ENCODE data around the gene ZC3H4.

DNA sequence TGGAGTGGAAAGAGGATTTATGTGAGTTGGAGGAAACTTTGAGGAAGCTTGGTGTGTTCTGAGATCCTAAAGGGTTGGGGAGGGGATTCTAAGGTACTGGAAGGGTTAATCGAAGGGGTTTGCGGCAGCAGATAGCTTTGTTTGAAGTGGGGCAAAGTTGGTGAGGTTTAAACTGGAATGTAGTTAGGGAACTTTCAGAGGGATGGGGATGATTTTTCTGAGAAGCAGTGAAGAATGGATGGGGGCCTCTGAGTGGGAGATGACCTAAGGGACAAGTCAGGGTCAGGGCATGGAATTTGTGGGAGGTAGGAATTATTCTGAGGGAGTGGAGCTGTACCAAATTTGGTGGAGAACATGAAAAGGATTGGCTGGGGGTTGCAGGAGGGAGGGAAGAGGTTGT is 21.0 kb upstream of the ZC3H4 start:
- TF ChIP-seq, protein P1, sequence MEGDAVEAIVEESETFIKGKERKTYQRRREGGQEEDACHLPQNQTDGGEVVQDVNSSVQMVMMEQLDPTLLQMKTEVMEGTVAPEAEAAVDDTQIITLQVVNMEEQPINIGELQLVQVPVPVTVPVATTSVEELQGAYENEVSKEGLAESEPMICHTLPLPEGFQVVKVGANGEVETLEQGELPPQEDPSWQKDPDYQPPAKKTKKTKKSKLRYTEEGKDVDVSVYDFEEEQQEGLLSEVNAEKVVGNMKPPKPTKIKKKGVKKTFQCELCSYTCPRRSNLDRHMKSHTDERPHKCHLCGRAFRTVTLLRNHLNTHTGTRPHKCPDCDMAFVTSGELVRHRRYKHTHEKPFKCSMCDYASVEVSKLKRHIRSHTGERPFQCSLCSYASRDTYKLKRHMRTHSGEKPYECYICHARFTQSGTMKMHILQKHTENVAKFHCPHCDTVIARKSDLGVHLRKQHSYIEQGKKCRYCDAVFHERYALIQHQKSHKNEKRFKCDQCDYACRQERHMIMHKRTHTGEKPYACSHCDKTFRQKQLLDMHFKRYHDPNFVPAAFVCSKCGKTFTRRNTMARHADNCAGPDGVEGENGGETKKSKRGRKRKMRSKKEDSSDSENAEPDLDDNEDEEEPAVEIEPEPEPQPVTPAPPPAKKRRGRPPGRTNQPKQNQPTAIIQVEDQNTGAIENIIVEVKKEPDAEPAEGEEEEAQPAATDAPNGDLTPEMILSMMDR (IDR thresholded peaks at IDR 0.05; ENCODE audit: low read depth, low read length) = no peak
- TF ChIP-seq, protein P2, sequence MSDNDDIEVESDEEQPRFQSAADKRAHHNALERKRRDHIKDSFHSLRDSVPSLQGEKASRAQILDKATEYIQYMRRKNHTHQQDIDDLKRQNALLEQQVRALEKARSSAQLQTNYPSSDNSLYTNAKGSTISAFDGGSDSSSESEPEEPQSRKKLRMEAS (IDR thresholded peaks at IDR 0.05; ENCODE audit: low read depth, low read length) = no peak

Data from NB4 (cell line).